Memory B cell (primary cell): ENCODE measurements around the gene PANK4.

Source experiments
- ATAC-seq: fragments of 150-1000 bp; cut with Tn5 transposase; 2 replicates; pipeline ENCODE4 v1.10.0; 2021; ENCODE audit warnings: low read depth, mild to moderate bottlenecking, moderate library complexity
- DNase-seq, 2 donors: peaks; one replicate each; pipeline ENCODE4 v3.0.0; 2022; ENCODE audit warnings: low spot score in 2 of 2
- H3K27ac Mint-ChIP-seq: one replicate; pipeline ENCODE4 v1.8.0; 2022; ENCODE audit warnings: mild to moderate bottlenecking, moderate library complexity, mixed read lengths
- H3K27me3 Mint-ChIP-seq: one replicate; pipeline ENCODE4 v1.8.0; 2022; ENCODE audit warnings: mixed read lengths
- H3K36me3 Mint-ChIP-seq: one replicate; pipeline ENCODE4 v1.8.0; 2022; ENCODE audit warnings: mild to moderate bottlenecking, mixed read lengths
- H3K4me1 Mint-ChIP-seq: one replicate; pipeline ENCODE4 v1.8.0; 2022; ENCODE audit warnings: mixed read lengths
- H3K4me3 Mint-ChIP-seq: one replicate; pipeline ENCODE4 v1.8.0; 2022; ENCODE audit warnings: mild to moderate bottlenecking, moderate library complexity, mixed read lengths
- H3K9me3 Mint-ChIP-seq: one replicate; pipeline ENCODE4 v1.8.0; 2022; ENCODE audit warnings: mixed read lengths

Gene PANK4

GRCh38 chr1:2513939-2514652 is 12.3 kb downstream of the PANK4 start:
- H3K36me3 Mint-ChIP-seq, result peaks cover 21% of the 10 kb centered on the region
- H3K27me3 Mint-ChIP-seq, result no peaks in the 10 kb centered on the region
- peaks cover 1% of the 10 kb centered on the region for H3K4me1 Mint-ChIP-seq
- DNase-seq (no peak), ATAC-seq (no peak)
- no peak overlapping the region for H3K27ac Mint-ChIP-seq
- no peaks in the 10 kb centered on the region for H3K9me3 Mint-ChIP-seq
- H3K4me3 Mint-ChIP-seq, result no peak overlapping the region

- no peaks in the 10 kb centered on the region for H3K9me3 Mint-ChIP-seq
- ATAC-seq (no peak), DNase-seq (no peak)
- H3K27ac Mint-ChIP-seq, result no peak overlapping the region
- H3K4me1 Mint-ChIP-seq, result no peaks in the 10 kb centered on the region
- no peak overlapping the region for H3K4me3 Mint-ChIP-seq
- peaks cover 17% of the 10 kb centered on the region for H3K36me3 Mint-ChIP-seq
- no peaks in the 10 kb centered on the region for H3K27me3 Mint-ChIP-seq
Measured at GRCh38 chr1:2512862-2513421, 13.5 kb downstream of the PANK4 start.

- Mint-ChIP-seq H3K4me1 (no peaks in the 10 kb centered on the region), H3K36me3 (peaks cover 11% of the 10 kb centered on the region), H3K27ac (no peak overlapping the region), H3K4me3 (no peak overlapping the region), H3K9me3 (no peaks in the 10 kb centered on the region), H3K27me3 (no peaks in the 10 kb centered on the region)
- ATAC-seq (no peak), DNase-seq (no peak)
Measured at GRCh38 chr1:2510366-2511155, 15.8 kb downstream of the PANK4 start.

DNA sequence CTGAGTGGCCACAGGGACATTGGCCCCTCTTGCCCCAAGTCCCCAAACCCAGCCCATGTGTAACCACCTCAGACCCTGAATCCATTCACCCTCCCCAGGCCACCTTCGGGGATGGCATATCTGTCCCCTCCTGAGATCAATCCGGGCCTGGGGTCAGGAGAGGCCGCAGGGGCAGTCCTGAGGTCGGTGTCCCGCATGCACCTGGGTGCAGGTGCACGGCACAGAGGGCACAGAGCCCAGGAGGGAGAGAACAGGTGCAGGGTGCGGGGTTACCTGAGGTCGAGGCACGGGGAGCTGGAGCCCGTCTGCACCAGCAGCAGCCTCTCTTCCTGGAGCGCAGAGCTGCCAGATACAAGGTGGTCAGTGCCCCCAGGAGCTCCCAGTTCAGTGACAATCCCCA is 16.8 kb downstream of the PANK4 start:
- Mint-ChIP-seq H3K36me3 (peaks cover 11% of the 10 kb centered on the region), H3K4me3 (no peak overlapping the region), H3K9me3 (no peaks in the 10 kb centered on the region)

GRCh38 chr1:2508751-2509150 is 17.6 kb downstream of the PANK4 start:
- Mint-ChIP-seq H3K4me1 (no peaks in the 10 kb centered on the region), H3K27me3 (no peaks in the 10 kb centered on the region), H3K27ac (no peak overlapping the region), H3K36me3 (peaks cover 10% of the 10 kb centered on the region), H3K4me3 (no peak overlapping the region), H3K9me3 (no peaks in the 10 kb centered on the region)
- ATAC-seq (no peak), DNase-seq (no peak)

More for the DNA sequence above, 16.8 kb downstream of the PANK4 start:
- Mint-ChIP-seq H3K4me1 (no peaks in the 10 kb centered on the region), H3K27me3 (no peaks in the 10 kb centered on the region), H3K27ac (no peak overlapping the region)
- ATAC-seq (no peak), DNase-seq (no peak)

DNA sequence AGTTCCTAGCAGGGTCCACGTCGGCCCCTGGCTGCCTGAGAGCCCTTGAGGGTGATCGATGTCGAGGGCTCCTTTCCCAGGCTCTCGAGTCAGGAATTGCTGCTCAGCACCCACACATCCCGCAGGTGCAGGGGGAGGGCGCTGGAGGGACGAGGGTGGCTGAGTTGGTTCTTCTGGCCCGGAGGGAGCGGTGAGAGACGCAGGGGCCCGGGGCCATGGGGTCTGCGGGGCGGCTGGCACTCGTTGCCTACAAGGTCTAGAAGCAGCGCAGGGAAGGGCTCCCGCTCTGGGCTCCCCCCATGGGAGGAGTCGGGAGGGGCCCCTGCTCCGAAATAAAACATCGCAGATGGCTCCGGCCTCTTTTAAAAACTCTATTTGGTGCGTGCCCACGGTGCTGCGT is 18.2 kb downstream of the PANK4 start:
- H3K4me3 Mint-ChIP-seq, result no peak overlapping the region
- no peak for DNase-seq
- H3K27me3 Mint-ChIP-seq, result no peaks in the 10 kb centered on the region
- ATAC-seq, result no peak
- no peak overlapping the region for H3K27ac Mint-ChIP-seq
- H3K36me3 Mint-ChIP-seq, result peaks cover 8% of the 10 kb centered on the region
- no peaks in the 10 kb centered on the region for H3K9me3 Mint-ChIP-seq
- no peaks in the 10 kb centered on the region for H3K4me1 Mint-ChIP-seq

- DNase-seq (no peak), ATAC-seq (no peak)
- no peak overlapping the region for H3K4me3 Mint-ChIP-seq
- no peaks in the 10 kb centered on the region for H3K4me1 Mint-ChIP-seq
- no peak overlapping the region for H3K27ac Mint-ChIP-seq
- H3K27me3 Mint-ChIP-seq, result no peaks in the 10 kb centered on the region
- peaks cover 8% of the 10 kb centered on the region for H3K36me3 Mint-ChIP-seq
- no peaks in the 10 kb centered on the region for H3K9me3 Mint-ChIP-seq
Measured at GRCh38 chr1:2507744-2508155, 18.6 kb downstream of the PANK4 start.

DNA sequence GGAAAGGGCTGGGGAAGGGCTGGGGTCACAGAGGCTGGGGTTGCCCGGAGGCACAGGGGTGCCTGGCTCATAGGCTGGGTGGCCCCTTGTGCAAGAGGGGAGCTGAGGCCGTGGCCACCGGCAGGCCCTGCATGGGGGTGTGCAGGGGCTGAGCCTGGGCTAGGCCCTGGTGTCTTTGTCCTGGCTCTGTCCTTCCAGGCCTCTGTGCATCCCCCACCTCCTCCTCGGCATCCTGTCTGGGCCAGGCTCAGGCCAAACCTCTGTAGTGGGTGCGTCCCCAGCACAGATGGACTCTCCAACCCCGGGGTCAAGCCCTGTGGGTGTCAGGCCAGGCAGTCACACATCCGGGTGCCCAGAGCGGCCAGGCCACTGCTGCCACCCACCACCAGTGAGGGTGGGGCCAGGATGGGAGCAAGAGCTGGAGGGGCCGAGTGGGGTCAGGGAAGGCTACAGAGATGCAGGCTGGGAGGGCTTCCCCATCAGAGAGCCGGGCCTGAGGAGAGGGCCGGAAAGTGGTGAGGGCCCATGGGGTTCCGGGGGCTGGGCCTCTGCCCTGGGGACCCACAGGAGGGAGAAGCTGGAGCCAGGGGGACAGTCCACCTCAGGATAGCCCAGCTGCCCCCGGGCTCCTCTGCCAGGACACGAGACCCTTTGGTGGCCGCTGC is 19.4 kb downstream of the PANK4 start:
- H3K4me3 Mint-ChIP-seq, result no peak overlapping the region
- H3K9me3 Mint-ChIP-seq, result no peaks in the 10 kb centered on the region
- peaks cover 8% of the 10 kb centered on the region for H3K36me3 Mint-ChIP-seq
- no peaks in the 10 kb centered on the region for H3K27me3 Mint-ChIP-seq
- ATAC-seq, result no peak
- no peaks in the 10 kb centered on the region for H3K4me1 Mint-ChIP-seq
- H3K27ac Mint-ChIP-seq, result no peak overlapping the region
- no peak for DNase-seq

GRCh38 chr1:2506007-2506860 is 20.2 kb downstream of the PANK4 start:
- ATAC-seq (no peak), DNase-seq (no peak)
- H3K27me3 Mint-ChIP-seq, result no peaks in the 10 kb centered on the region
- H3K9me3 Mint-ChIP-seq, result no peaks in the 10 kb centered on the region
- H3K27ac Mint-ChIP-seq, result no peak overlapping the region
- no peak overlapping the region for H3K4me3 Mint-ChIP-seq
- H3K36me3 Mint-ChIP-seq, result peaks cover 8% of the 10 kb centered on the region
- H3K4me1 Mint-ChIP-seq, result no peaks in the 10 kb centered on the region

GRCh38 chr1:2505461-2505994 is 20.9 kb downstream of the PANK4 start:
- H3K27ac Mint-ChIP-seq, result no peak overlapping the region

GRCh38 chr1:2504949-2505272 is 21.5 kb downstream of the PANK4 start:
- H3K9me3 Mint-ChIP-seq, result no peaks in the 10 kb centered on the region
- no peak overlapping the region for H3K4me3 Mint-ChIP-seq
- peaks cover 6% of the 10 kb centered on the region for H3K4me1 Mint-ChIP-seq
- H3K36me3 Mint-ChIP-seq, result peaks cover 5% of the 10 kb centered on the region
- ATAC-seq (no peak), DNase-seq (no peak)
- H3K27me3 Mint-ChIP-seq, result no peaks in the 10 kb centered on the region
- no peak overlapping the region for H3K27ac Mint-ChIP-seq

More at GRCh38 chr1:2505461-2505994, 20.9 kb downstream of the PANK4 start:
- Mint-ChIP-seq H3K4me1 (peaks cover 3% of the 10 kb centered on the region), H3K9me3 (no peaks in the 10 kb centered on the region), H3K36me3 (peaks cover 7% of the 10 kb centered on the region), H3K4me3 (no peak overlapping the region), H3K27me3 (no peaks in the 10 kb centered on the region)
- ATAC-seq (no peak), DNase-seq (no peak)

DNA sequence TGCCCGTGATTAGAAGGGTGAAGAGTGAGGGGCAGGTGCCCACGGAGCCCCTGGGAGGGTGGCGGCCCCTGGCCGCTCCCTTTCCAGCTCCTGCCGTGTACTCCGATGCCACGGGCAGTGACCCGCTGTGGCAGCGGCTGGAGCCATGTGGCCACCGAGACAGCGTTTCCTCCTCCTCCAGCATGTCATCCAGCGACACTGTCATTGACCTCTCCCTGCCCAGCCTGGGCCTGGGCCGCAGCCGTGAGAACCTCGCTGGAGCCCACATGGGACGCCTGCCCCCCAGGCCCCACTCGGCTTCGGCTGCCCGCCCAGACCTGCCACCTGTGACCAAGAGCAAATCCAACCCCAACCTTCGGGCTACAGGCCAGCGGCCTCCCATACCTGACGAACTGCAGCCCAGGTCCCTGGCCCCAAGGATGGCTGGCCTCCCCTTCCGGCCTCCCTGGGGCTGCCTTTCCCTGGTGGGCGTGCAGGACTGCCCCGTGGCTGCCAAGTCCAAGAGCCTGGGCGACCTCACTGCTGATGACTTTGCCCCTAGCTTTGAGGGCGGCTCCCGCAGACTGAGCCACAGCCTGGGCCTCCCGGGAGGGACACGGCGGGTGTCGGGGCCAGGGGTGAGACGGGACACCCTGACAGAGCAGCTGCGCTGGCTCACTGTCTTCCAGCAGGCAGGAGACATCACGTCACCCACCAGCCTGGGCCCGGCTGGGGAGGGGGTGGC is 22.0 kb downstream of the PANK4 start:
- DNase-seq (no peak), ATAC-seq (no peak)
- Mint-ChIP-seq H3K9me3 (no peaks in the 10 kb centered on the region), H3K27ac (no peak overlapping the region), H3K4me3 (no peak overlapping the region), H3K4me1 (peaks cover 6% of the 10 kb centered on the region), H3K27me3 (no peaks in the 10 kb centered on the region), H3K36me3 (peaks cover 3% of the 10 kb centered on the region)
